ENCODE measurements around the gene ZRANB3. TPM values are rescaled to one million over a fixed set of nuclear protein-coding genes. Genes with fewer than 3 reads are reported as not detected.
"Not testable (repeated sequence)": the region's sequence is repeated elsewhere in the genome, so short reads cannot be mapped to it uniquely, and the experiment has no call there.

ZRANB3 gene
- total RNA-seq, 2 experiments from 2014 or later: 7.6 TPM

GRCh38 chr2:135471106-135471505 lies 59.9 kb downstream of the ZRANB3 start:
- ATAC-seq (no peak), DNase-seq (no peak)
- Mint-ChIP-seq H3K4me3 (no peak overlapping the region), H3K27ac (no peak overlapping the region), H3K36me3 (peaks cover 3% of the 10 kb centered on the region), H3K9me3 (ENCODE audit: low read depth) (no peaks in the 10 kb centered on the region), H3K27me3 (no peaks in the 10 kb centered on the region), H3K4me1 (peaks cover 9% of the 10 kb centered on the region)
- CTCF ChIA-PET: interaction anchor here (1.5 kb wide), 1 partner anchor 467 kb away, joined by 4 read pairs; no protein-coding TSS in a partner anchor

- Mint-ChIP-seq H3K27me3 (no peaks in the 10 kb centered on the region), H3K4me3 (no peak overlapping the region), H3K27ac (no peak overlapping the region), H3K4me1 (no peaks in the 10 kb centered on the region), H3K9me3 (ENCODE audit: low read depth) (peaks cover 6% of the 10 kb centered on the region), H3K36me3 (peaks cover 16% of the 10 kb centered on the region)
- CTCF ChIA-PET: interaction anchor here (0.6 kb wide), 1 partner anchor 328 kb away, joined by 3 read pairs; no protein-coding TSS in a partner anchor
- ATAC-seq (no peak), DNase-seq (no peak)
Observed at GRCh38 chr2:135457279-135457678, 73.7 kb downstream of the ZRANB3 start.

GRCh38 chr2:135456835-135457234 lies 74.2 kb downstream of the ZRANB3 start:
- Mint-ChIP-seq H3K36me3 (peaks cover 19% of the 10 kb centered on the region), H3K9me3 (ENCODE audit: low read depth) (peaks cover 7% of the 10 kb centered on the region), H3K27me3 (no peaks in the 10 kb centered on the region), H3K4me1 (no peaks in the 10 kb centered on the region), H3K27ac (no peak overlapping the region), H3K4me3 (no peak overlapping the region)
- ATAC-seq (no peak), DNase-seq (no peak)
- CTCF ChIA-PET: interaction anchor here (0.6 kb wide), 1 partner anchor 329 kb away, joined by 3 read pairs; no protein-coding TSS in a partner anchor

GRCh38 chr2:135456431-135456830 lies 74.6 kb downstream of the ZRANB3 start:
- H3K27me3 Mint-ChIP-seq: no peaks in the 10 kb centered on the region
- H3K9me3 Mint-ChIP-seq (ENCODE audit: low read depth): peaks cover 12% of the 10 kb centered on the region
- CTCF ChIA-PET: no interaction called here
- ATAC-seq (no peak), DNase-seq (no peak)
- H3K36me3 Mint-ChIP-seq: peaks cover 23% of the 10 kb centered on the region
- no peak overlapping the region for H3K27ac Mint-ChIP-seq
- H3K4me1 Mint-ChIP-seq: no peaks in the 10 kb centered on the region
- H3K4me3 Mint-ChIP-seq: no peak overlapping the region

GRCh38 chr2:135454608-135455007 lies 76.4 kb downstream of the ZRANB3 start:
- CTCF ChIA-PET: no interaction called here
- no peaks in the 10 kb centered on the region for H3K4me1 Mint-ChIP-seq
- H3K4me3 Mint-ChIP-seq: no peak overlapping the region
- ATAC-seq (no peak), DNase-seq (no peak)
- H3K9me3 Mint-ChIP-seq (ENCODE audit: low read depth): peaks cover 12% of the 10 kb centered on the region
- H3K27me3 Mint-ChIP-seq: no peaks in the 10 kb centered on the region
- H3K27ac Mint-ChIP-seq: no peak overlapping the region
- H3K36me3 Mint-ChIP-seq: peaks cover 24% of the 10 kb centered on the region

GRCh38 chr2:135453027-135453426 lies 78.0 kb downstream of the ZRANB3 start:
- H3K27ac Mint-ChIP-seq, H3K4me1 Mint-ChIP-seq: not testable (repeated sequence)
- H3K9me3 Mint-ChIP-seq (ENCODE audit: low read depth): peaks cover 12% of the 10 kb centered on the region

GRCh38 chr2:135451966-135452365 lies 79.1 kb downstream of the ZRANB3 start:
- no peak for DNase-seq
- Mint-ChIP-seq H3K27ac (no peak overlapping the region), H3K4me1 (no peaks in the 10 kb centered on the region), H3K27me3 (no peaks in the 10 kb centered on the region), H3K9me3 (ENCODE audit: low read depth) (peaks cover 12% of the 10 kb centered on the region), H3K36me3 (peaks cover 22% of the 10 kb centered on the region), H3K4me3 (no peak overlapping the region)
- ATAC-seq: no peak
- CTCF ChIA-PET: no interaction called here

More at GRCh38 chr2:135453027-135453426, 78.0 kb downstream of the ZRANB3 start:
- ATAC-seq, H3K4me3 Mint-ChIP-seq, CTCF ChIA-PET, H3K27me3 Mint-ChIP-seq, DNase-seq: not testable (repeated sequence)
- peaks cover 24% of the 10 kb centered on the region for H3K36me3 Mint-ChIP-seq

- H3K36me3 Mint-ChIP-seq; ATAC-seq; H3K27ac Mint-ChIP-seq; CTCF ChIA-PET; H3K4me1 Mint-ChIP-seq; DNase-seq; H3K9me3 Mint-ChIP-seq (ENCODE audit: low read depth); H3K4me3 Mint-ChIP-seq; H3K27me3 Mint-ChIP-seq: not testable (repeated sequence)
Observed at GRCh38 chr2:135443013-135443412, 88.0 kb downstream of the ZRANB3 start.

GRCh38 chr2:135435155-135435554 lies 95.9 kb downstream of the ZRANB3 start:
- H3K27me3 Mint-ChIP-seq, ATAC-seq: not testable (repeated sequence)
- CTCF ChIA-PET: interaction anchor here (0.6 to 0.8 kb wide), 3 partner anchors 9 to 453 kb away, joined by 3 to 5 read pairs (median 3); no protein-coding TSS in a partner anchor

GRCh38 chr2:135424849-135425248 lies 106.2 kb downstream of the ZRANB3 start:
- Mint-ChIP-seq H3K36me3 (peaks cover 7% of the 10 kb centered on the region), H3K27me3 (no peaks in the 10 kb centered on the region), H3K9me3 (ENCODE audit: low read depth) (peaks cover 6% of the 10 kb centered on the region), H3K4me1 (no peaks in the 10 kb centered on the region), H3K4me3 (no peak overlapping the region), H3K27ac (no peak overlapping the region)
- no peak for DNase-seq
- ATAC-seq: no peak
- CTCF ChIA-PET: no interaction called here

More at GRCh38 chr2:135435155-135435554, 95.9 kb downstream of the ZRANB3 start:
- H3K27ac Mint-ChIP-seq; DNase-seq; H3K4me3 Mint-ChIP-seq; H3K9me3 Mint-ChIP-seq (ENCODE audit: low read depth); H3K4me1 Mint-ChIP-seq; H3K36me3 Mint-ChIP-seq: not testable (repeated sequence)

GRCh38 chr2:135422898-135423297 lies 108.1 kb downstream of the ZRANB3 start:
- no peak for DNase-seq
- peaks cover 7% of the 10 kb centered on the region for H3K36me3 Mint-ChIP-seq
- CTCF ChIA-PET: no interaction called here

GRCh38 chr2:135411646-135412045 lies 119.4 kb downstream of the ZRANB3 start:
- no peaks in the 10 kb centered on the region for H3K4me1 Mint-ChIP-seq
- H3K27ac Mint-ChIP-seq: no peak overlapping the region
- DNase-seq (no peak), ATAC-seq (no peak)
- peaks cover 3% of the 10 kb centered on the region for H3K9me3 Mint-ChIP-seq (ENCODE audit: low read depth)
- CTCF ChIA-PET: no interaction called here
- peaks cover 4% of the 10 kb centered on the region for H3K36me3 Mint-ChIP-seq
- no peaks in the 10 kb centered on the region for H3K27me3 Mint-ChIP-seq
- no peak overlapping the region for H3K4me3 Mint-ChIP-seq

More at GRCh38 chr2:135422898-135423297, 108.1 kb downstream of the ZRANB3 start:
- no peak for ATAC-seq
- Mint-ChIP-seq H3K27ac (no peak overlapping the region), H3K9me3 (ENCODE audit: low read depth) (peaks cover 6% of the 10 kb centered on the region), H3K27me3 (no peaks in the 10 kb centered on the region), H3K4me3 (no peak overlapping the region), H3K4me1 (no peaks in the 10 kb centered on the region)

GRCh38 chr2:135409436-135409835 lies 121.6 kb downstream of the ZRANB3 start:
- Mint-ChIP-seq H3K4me3 (no peak overlapping the region), H3K27ac (no peak overlapping the region)

GRCh38 chr2:135396259-135396658 lies 134.8 kb downstream of the ZRANB3 start:
- not testable (repeated sequence) for H3K36me3 Mint-ChIP-seq

More at GRCh38 chr2:135409436-135409835, 121.6 kb downstream of the ZRANB3 start:
- ATAC-seq: no peak
- Mint-ChIP-seq H3K4me1 (no peaks in the 10 kb centered on the region), H3K9me3 (ENCODE audit: low read depth) (peaks cover 12% of the 10 kb centered on the region), H3K36me3 (peaks cover 4% of the 10 kb centered on the region), H3K27me3 (no peaks in the 10 kb centered on the region)
- DNase-seq: no peak
- CTCF ChIA-PET: no interaction called here

More at GRCh38 chr2:135396259-135396658, 134.8 kb downstream of the ZRANB3 start:
- H3K27me3 Mint-ChIP-seq; CTCF ChIA-PET; DNase-seq; H3K9me3 Mint-ChIP-seq (ENCODE audit: low read depth); H3K4me3 Mint-ChIP-seq; ATAC-seq; H3K4me1 Mint-ChIP-seq; H3K27ac Mint-ChIP-seq: not testable (repeated sequence)
